HG03558 (cell line): ENCODE data around the gene GOLGB1.
"Not testable (repeated sequence)": the region's sequence is repeated elsewhere in the genome, so short reads cannot be mapped to it uniquely, and the experiment has no call there.

Experiments
- ATAC-seq: cut with Tn5 transposase; IDR thresholded peaks from one replicate; pipeline ENCODE4 v1.9.1; 2021; ENCODE audit warnings: moderate number of reproducible peaks; ENCODE audit not compliant: unreplicated experiment; ENCODE audit errors: extremely low read depth

Gene GOLGB1

DNA sequence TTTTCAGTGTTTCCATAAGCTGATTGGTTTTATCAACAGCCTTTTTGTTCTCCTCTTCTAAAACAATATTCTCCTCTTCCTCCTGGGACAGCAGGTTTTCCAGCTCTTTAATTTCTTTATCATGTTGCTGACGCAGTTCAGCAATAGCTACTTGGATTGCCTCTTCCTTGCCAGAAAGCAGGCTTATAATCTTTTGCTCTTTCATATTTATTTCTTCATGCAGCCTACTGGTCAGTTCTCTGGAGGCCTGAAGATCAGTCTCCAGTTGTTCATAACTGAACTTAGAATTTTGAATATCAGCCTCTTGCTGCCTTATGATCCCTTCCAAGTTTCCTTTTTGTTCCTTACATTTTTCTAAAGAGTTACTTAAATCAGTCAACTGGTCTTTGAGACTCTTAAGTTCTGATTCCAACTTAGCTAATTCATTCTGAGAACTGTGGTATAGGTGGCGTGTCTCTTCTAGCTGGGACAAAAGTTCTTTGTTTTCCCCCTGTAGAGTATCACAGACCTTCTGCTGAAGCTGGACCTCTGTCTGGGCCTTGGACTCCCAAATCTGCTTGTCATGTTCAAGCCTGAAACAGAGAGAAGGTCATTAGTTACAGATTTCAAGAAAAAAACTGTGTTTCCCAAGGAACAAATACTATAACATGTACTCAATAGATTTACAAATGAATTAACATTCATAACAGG, 57.4 kb downstream of the GOLGB1 start:
- no peak for ATAC-seq

- no peak for ATAC-seq
Observed at GRCh38 chr3:121690777-121691405, 58.6 kb downstream of the GOLGB1 start.

DNA sequence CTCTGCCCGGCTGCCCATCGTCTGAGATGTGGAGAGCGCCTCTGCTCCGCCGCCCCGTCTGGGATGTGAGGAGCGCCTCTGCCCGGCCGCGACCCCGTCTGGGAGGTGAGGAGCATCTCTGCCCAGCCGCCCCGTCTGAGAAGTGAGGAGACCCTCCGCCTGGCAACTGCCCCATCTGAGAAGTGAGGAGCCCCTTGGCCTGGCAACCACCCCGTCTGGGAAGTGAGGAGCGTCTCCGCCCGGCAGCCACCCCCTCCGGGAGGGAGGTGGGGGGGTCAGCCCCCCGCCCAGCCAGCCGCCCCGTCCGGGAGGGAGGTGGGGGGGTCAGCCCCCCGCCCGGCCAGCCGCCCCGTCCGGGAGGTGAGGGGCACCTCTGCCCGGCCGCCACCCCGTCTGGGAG, 60.8 kb downstream of the GOLGB1 start:
- not testable (repeated sequence) for ATAC-seq

DNA sequence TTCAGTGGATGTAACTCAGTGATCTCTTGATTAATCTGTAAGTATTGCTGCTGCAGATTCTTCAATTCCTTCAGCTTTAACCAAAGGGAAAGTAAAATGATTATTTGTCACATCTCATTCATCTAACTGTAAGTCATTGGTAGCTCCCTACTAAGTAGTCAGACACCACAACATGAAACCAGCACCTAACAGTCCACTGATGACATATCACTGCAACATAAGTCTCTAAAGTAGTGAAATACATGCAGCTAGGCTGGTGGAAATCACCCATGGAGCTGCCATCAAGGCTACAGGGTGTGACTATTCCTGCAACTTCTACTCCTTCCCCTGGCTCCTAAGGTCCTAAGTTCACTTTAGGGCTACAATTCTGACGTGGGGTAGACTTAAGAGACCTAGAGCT, 67.7 kb downstream of the GOLGB1 start:
- ATAC-seq = no peak

GRCh38 chr3:121677141-121677540, 72.4 kb downstream of the GOLGB1 start:
- no peak for ATAC-seq

DNA sequence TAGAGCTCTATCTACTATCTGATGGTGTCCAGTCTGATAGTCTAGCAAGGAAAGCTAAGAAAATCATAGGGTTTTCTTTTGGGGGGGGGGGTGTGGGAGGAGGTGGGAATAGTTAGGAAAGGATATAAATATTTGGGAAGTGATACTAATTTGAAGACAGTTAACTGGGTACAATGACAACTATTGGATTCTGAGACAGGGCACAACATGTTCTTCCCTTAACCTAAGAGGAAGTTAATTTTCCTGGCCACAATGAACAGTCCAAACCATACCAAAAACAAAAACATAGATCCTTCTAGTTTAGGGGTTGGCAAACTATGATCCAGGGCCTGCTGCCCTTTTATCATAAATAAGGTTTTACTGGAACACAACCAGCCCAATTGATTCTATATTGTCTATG, 78.9 kb downstream of the GOLGB1 start:
- ATAC-seq = no peak

DNA sequence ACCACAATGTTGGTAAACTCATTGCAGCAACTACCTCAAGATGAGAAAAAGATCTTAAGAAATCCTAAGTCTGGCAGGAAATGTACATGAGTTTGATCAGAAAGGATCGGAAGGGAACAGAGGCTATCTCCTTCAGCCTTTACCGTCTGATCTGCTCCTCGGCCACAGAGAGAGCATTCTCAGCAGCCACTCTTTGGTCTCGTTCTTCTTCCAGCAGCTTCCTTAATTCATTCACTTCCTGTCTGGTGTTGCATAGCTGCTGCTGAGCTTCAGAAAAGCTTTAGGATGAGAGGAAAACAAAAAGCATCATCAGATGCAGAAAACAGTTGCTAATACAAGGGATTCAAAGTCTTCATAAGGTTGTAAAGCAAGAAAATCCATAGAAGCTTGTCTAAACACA, 82.2 kb downstream of the GOLGB1 start:
- ATAC-seq = no peak

- ATAC-seq = no peak
Observed at GRCh38 chr3:121665488-121665887, 84.1 kb downstream of the GOLGB1 start.

DNA sequence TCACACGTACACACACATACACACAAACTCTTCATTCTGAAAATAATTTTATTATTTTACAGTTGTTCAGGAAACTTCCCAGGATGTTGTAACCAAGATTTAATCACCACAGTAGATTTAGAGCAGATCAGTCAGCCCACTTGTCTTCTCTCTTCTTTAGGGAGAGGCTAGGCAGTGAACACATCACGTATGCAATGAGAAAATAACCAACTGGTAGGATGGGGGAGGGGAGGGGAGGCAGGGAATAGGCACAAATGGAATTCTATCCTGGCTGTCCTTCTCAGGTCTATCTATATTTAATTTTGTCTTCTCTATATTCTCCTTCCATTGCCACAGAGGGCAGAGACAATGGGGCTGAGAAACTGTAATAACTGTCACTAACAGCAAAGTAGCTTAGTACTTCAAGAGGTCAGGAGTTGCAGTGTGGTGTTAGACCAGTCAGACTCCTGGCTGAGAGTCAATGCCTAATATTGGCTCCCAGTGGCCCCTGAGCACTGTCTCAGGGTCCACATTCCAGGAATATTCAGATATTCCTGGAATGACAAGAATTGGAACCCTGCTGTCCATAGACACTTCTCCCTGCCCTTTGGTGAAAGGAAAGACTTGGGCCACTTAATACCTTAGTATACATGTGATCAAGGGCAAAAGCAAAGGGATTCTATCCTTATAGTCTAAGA, 86.2 kb downstream of the GOLGB1 start:
- ATAC-seq = no peak

GRCh38 chr3:121662742-121663141, 86.8 kb downstream of the GOLGB1 start:
- no peak for ATAC-seq

- ATAC-seq = no peak
Observed at GRCh38 chr3:121661376-121661775, 88.2 kb downstream of the GOLGB1 start.

DNA sequence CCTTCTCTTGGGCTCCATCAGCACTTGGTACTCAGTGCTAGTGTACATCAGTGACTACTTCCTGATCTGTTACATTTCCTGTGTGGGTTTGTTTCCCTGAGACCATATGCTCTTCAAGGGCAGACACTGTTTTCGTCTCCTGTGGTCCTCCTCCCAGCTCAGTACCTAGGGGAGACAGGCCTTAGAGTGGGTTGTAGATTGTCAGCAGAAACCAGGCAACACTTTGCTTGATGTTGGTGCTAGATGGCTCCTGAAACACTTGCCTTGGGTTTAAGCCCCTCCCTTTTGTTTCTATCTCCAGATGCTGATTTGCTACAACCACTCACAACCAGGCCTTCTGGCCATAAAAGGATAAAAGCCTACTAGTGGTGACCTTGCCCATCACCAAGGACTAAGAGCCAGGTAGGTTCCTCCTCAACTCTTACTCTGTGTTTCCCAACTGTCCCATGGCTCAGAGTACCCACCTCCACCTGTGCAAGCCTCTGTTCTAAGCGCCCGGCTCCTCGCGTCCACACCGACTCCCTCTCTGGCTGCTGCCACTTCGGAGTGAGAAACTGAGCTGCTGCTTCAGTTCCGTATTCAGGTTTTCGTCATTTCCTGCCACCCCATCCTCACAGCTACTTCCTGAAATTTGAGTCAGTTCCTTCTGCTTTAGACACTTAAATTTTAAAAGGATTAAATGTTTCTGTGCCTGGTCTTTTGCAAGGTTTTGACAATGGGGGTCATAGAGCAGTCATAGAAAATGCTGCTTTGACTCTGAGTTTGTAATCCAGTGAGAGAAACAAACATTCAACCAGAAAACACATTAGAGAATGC, 89.0 kb downstream of the GOLGB1 start, which contains the start of gene HCLS1:
Gene HCLS1 (minus strand): TSS at position 548 of the 816 bp plus-strand sequence. CDS start 2,556 bp downstream, outside the sequence.
- ATAC-seq = peak; percentile 60

DNA sequence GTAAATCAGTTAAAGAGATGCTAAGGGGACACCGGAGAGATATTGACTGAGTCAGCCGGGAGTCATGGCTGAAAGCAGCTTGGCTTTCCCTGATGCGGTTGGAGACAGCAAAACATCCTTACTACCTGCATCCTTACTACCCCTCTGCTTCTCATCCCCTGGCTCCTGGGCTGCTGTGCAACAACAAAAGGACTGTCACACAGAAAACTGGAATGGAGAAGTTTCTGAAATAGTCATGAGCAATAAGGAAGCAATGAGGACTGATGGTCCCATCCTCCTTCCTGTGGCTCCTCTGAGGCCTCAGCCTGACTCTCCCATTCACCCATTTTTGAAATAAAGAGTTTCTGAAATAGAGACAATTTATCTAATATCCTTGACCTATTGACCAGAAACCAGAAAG, 90.0 kb downstream of the GOLGB1 start:
- ATAC-seq = no peak

DNA sequence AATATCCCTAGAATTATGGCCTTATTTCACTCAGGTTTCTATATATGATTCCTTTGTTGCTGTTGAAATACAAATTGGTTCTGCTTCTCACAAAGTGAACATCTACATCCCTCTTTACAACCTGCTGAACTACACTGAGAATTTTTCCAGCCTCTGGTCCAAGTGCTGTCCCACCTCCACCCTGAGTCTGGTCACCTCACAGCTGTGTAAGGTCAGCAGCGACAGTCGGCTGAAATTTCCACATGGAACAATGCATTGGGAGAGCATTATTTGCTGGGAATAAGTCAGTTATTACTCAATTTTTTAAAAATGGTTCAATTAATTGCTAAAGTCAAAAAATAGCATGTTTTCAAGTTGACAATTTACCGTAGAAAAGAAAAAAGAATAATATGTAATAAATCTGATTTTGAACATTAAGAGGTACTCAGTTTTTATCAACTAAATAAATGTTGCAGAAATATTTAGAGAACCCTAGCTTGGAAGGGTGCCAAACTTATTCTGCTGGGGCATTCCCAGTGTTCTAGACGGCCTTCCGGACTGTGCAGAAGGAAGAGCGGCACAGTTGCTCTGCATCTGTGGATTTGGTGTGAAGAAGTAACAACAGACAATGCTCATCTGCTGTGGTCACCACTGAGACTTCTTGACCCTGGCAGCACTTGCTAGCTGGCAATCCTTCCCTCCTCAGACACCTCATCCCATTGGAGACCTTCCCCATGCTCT, 90.7 kb downstream of the GOLGB1 start:
- ATAC-seq = no peak

DNA sequence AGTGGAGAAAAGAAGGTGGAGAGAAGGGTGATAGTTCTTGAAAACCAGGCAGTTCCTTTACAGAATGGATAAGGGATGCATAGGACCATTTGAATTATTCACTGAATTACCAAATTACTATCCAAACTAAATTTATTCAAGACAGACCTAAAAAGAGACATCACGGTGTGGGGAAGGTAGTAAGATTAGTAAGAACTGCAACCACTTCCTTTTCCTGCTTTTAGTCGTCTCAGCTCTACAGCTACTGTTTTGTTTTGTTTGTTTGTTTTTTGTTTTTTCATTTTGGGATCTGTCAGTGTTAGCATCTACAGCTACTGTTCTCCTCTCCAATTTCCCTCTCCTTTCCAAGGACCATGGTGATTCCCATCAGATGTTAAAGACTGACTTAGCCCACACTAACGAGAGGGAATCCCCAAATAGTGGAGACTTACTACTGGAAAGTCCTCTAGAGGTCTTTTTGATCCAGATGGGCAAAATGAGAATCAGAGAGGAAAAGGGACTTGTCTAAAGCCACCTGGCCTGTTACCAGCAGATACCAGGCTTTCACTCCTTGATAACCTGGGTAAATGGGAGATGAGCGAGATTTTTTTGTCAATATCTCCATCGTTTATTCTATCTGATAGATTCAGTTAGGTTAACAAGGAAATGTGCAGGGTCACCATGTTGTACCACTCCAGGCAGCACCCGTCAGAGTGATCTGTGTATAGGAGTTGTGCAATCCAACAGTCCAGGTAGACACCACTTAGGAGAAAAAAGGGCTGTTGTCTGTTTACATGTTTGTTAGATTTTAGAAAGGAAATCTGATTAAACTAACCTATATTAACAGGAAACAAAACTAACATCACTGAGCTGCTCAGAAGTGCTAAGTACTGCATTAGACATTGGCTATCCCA, 94.8 kb downstream of the GOLGB1 start:
- ATAC-seq = peak; percentile 63

GRCh38 chr3:121651684-121652083, 97.9 kb downstream of the GOLGB1 start:
- no peak for ATAC-seq

GRCh38 chr3:121649645-121650044, 99.9 kb downstream of the GOLGB1 start:
- ATAC-seq = no peak

DNA sequence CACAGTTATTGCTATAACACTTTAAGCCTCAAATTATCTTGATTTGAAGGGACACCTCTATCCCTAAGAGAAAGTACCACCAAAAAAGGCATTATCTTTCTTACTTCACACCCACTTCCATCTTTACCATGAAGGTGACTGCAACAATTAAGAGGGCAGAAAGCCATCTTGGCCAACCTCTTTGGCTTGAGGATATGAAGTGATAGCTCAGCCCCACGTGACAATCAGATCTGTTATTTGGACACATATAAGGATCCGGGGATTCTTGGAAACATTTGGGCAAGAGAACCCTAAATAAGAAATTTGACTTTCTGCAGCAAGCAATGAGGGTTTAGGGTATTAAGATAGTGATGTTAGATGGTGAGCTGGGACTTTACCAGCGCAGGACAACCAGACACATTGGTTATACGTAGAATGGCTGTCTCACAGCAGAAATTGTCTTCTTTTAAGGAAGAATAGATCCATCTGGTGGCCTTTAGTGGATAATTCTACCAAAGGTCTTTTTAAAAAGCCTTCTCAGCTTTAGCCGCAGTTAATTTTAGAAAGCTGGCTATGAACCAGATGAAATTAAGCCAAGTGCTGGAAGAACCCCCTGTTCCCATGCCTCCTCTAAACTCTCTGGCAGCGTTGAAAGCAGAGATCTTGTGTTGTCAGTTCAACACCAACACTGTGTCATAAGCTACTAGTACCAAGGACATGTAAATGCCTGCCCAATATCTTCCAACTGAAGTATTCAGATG, 101.2 kb downstream of the GOLGB1 start:
- no peak for ATAC-seq
